Left colon (tissue), 2 donors: Measurements from ENCODE around the gene FARP1. TPM values are rescaled to one million over a fixed set of nuclear protein-coding genes. Genes with fewer than 3 reads are reported as not detected.
A peak's percentile ranks its signal among the peaks of the same experiment; 100 is the strongest.

Experiments
- ATAC-seq: fragments of 200-7000 bp; cut with Tn5 transposase; one replicate; pipeline ENCODE4 v1.9.1; 2020; ENCODE audit warnings: mild to moderate bottlenecking, moderate library complexity
- DNase-seq, 2 donors: peaks; one replicate each; pipeline ENCODE4 v3.0.0-alpha.2; 2020
- intact Hi-C, 2 donors: fragments of 100-400 bp; cut with DNase I in 1 of 2; cut with micrococcal nuclease in 1 of 2; formaldehyde crosslinking; loops; one replicate each; pipeline versions ENCODE4 v1.11.2 to v1.14.0; 2022; cut with DNase I, micrococcal nuclease
- long read RNA-seq: library from polyadenylated mRNA; unstranded; transcript quantifications from one replicate; pipeline ENCODE4 v2.0.0, GENCODE V29; 2021
- total RNA-seq, 2 donors: library from RNA; stranded (reverse); fragmentation: NEBNext Ultra II Directional; extraction: Animal tissue kit (Norgen Biotek cat#: 25700); gene quantifications; one replicate each; pipeline ENCODE4 v1.2.1, GENCODE V29; 2021
- donor health status: DM: no; HTN: no; CAD: no.
- donor health status: DM: yes; HTN: yes; CAD: no.

The FARP1 gene
- total RNA-seq = 10 to 100 TPM; 38.8 to 50.3 TPM
- long read RNA-seq, full-length matches to known transcripts = 2 of 24 reads
- long read RNA-seq, partial matches to known transcripts = 9 of 24 reads
- long read RNA-seq, other reads (novel, unspliced or antisense) = 13 of 24 reads

DNA sequence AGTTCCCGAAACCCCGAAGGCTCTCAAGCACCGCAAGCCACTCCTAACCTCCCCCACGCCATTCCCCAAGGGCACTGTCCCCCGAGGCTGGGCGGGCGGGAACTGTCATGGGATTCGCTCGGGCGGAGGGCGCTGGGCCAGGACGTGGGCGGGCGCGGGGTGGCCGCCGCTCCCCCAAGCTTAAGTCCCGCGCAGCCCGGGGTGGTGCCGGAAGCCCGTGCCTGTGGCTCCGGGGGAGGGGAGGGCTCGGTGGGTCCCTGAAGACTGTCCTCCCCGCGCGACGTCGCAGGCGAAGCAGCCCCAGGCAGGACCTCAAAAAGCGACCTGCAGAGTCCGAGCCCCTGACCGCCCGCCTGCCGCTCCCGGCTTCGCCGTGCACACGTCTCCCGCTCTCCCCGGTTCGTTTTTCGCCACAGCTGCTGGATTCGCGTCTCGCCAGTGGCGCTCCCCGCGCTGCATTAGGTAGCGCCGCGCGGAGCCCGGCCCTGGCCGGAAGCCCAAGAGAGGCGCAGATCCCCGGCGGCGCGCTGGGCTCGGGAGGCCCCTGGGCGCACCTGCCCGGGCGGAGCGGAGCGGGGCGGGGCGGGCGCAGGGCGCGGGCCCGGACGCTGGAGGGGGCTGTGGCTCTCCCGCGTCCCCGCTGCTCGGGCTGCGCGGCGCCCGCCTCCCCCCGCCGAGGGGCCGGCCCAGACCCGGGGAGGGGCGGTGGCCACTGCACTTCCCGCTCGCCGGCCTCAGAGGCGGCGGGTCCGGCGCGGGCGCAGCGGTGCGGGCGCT, at the start of gene FARP1:
FARP1 (plus strand) TSS at position 715 of the 777 bp plus-strand sequence. CDS start 70,149 bp downstream, outside the sequence.
- peak; percentile 63 to 80 for DNase-seq
- peak; percentile 93 for ATAC-seq
- intact Hi-C loops = no loop called here

GRCh38 chr13:98094678-98095266, 48.1 kb upstream of the FARP1 start:
- intact Hi-C loops = no loop called here
- DNase-seq = no peak
- no peak for ATAC-seq

GRCh38 chr13:98096059-98096458, 46.8 kb upstream of the FARP1 start:
- ATAC-seq = no peak
- intact Hi-C loops = no loop called here

GRCh38 chr13:98097749-98098148, 45.1 kb upstream of the FARP1 start:
- DNase-seq (no peak), ATAC-seq (no peak)
- intact Hi-C loops = no loop called here

More at GRCh38 chr13:98096059-98096458, 46.8 kb upstream of the FARP1 start:
- no peak for DNase-seq

DNA sequence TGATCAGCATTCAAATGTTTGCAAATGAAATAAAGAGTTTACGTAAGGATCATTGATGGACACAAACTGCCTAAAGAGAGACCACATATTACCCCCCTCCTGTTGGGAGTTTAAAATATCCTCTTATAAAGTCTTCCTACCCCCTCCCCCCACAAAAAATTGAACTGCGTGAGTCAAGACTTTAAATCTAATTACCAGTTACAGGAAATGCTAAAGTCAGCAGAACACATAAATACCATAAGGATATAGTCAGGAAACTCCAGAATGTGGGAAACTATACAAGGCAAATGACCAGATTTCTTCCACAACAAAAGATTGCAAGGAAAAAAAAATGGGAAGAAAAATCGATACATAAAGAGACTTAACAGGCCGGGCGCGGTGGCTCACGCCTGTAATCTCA, 44.4 kb upstream of the FARP1 start:
- DNase-seq = no peak
- intact Hi-C loops = no loop called here
- ATAC-seq = no peak

GRCh38 chr13:98099627-98100026, 43.3 kb upstream of the FARP1 start:
- ATAC-seq (no peak), DNase-seq (no peak)

DNA sequence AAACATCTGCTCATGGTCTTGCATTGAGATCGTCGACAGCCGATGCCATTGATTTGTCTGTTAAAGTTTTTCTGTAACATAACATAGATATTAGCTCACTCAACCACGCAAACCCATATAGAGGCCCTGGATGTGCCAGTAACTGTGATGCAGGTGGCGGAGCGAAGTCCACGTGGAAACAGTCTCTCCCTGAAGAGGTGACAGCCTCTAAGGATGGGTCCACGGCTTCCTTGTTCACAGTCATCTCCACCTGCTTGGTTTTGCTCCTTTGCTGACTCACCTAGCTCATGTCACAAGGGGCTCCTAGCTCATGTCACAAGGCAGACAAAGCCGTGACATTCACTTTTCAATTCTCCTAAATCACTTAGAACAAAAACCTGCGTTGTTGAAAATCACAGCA, 42.4 kb upstream of the FARP1 start:
- no peak for DNase-seq
- intact Hi-C loops = no loop called here
- ATAC-seq = no peak

More at GRCh38 chr13:98099627-98100026, 43.3 kb upstream of the FARP1 start:
- intact Hi-C loops = no loop called here

DNA sequence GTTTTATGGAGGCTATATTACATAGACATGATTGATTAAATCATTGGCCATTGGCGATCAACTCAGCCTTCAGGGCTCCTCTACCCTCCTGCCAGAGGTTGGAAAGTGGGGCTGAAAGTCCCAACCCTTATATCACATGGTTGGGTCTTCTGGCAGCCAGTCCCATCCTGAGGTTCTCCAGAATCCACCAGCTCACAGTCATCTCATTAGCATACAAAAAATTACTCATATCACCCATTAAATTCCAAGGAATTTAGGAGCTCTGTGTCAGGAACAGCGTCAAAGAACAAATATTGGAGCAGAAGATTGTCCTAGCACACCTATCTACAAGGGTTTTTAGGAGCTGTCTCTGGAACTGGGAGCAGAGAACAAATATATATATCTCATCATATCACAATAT, 39.4 kb upstream of the FARP1 start:
- no peak for DNase-seq
- ATAC-seq = no peak
- intact Hi-C loops = no loop called here

- ATAC-seq (no peak), DNase-seq (no peak)
- intact Hi-C loops = no loop called here
These were observed 38.7 kb upstream of the FARP1 start for GRCh38 chr13:98103942-98104880.

GRCh38 chr13:98105929-98106336, 37.0 kb upstream of the FARP1 start:
- intact Hi-C loops = no loop called here
- DNase-seq = no peak
- peak; percentile 20 for ATAC-seq

DNA sequence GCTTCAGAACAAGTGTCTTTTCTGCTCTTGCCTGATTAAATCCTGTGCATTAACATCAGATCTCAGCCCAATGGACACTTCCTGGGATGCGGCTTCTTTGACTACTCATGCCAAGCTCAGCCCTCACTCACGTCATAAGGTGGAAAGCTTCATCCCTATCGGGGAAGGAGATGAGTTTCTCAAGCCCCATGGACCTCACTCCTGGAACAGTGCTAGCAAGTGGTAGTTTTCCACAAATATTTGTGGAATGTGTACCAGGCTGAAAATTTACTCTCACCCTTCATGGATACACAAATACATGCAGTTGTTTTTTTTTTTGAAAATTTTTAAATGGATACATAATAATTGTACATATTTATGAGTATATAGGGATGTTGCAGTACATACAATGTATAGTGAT, 34.6 kb upstream of the FARP1 start:
- DNase-seq (no peak), ATAC-seq (no peak)
- intact Hi-C loops = no loop called here

DNA sequence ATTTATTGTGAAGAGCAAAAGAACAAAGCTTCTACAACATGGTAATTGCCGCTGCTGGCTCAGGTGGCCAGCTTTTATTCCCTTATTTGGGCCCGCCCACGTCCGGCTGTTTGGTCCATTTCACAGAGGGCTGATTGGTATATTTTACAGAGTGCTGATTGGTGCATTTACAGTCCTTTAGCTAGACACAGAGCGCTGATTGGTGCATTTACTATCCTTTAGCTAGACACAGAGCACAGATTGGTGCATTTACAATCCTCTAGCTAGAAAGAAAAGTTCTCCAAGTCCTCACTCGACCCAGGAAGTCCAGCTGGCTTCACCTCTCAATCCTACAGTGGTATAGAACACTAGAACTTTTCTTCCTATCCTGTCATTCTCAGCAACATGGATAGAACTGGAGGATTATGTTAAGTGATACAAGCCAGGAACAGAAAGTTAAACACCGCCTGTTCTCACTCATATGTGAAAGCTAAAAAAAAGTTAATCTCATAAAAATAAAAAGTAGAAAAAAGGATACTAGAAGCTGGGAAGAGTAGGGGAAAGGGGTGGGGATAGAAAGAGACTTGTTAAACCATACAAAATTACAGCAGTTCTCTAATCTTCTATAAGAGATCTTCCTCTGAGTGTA, 33.6 kb upstream of the FARP1 start:
- intact Hi-C loops = no loop called here
- ATAC-seq (no peak), DNase-seq (no peak)

DNA sequence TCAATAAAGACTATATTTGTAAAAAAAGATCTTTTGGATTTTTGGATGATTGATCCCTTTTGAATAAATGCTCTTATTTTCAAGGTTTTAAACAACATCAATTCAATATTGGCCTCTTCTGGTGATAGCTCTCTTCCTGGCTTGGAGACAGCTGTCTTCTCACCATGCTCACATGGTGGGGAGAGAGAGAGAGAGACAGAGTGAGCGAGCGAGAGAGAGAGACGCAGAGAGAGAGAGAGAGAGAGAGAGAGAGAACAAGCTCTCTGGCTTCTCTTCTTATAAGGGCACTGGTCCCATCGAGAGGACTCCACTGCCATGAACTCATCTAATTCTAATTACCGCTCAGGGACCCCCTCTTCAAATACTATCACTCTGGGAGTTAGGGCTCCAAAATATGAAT, 32.1 kb upstream of the FARP1 start:
- intact Hi-C loops = no loop called here
- ATAC-seq (no peak), DNase-seq (no peak)

GRCh38 chr13:98111168-98112098, 31.5 kb upstream of the FARP1 start:
- ATAC-seq = no peak

GRCh38 chr13:98112456-98112855, 30.4 kb upstream of the FARP1 start:
- DNase-seq (no peak), ATAC-seq (no peak)
- intact Hi-C loops = no loop called here

More at GRCh38 chr13:98111168-98112098, 31.5 kb upstream of the FARP1 start:
- intact Hi-C loops = no loop called here
- no peak for DNase-seq

- ATAC-seq (no peak), DNase-seq (no peak)
- intact Hi-C loops = no loop called here
These were observed 24.0 kb upstream of the FARP1 start for GRCh38 chr13:98118865-98119264.

DNA sequence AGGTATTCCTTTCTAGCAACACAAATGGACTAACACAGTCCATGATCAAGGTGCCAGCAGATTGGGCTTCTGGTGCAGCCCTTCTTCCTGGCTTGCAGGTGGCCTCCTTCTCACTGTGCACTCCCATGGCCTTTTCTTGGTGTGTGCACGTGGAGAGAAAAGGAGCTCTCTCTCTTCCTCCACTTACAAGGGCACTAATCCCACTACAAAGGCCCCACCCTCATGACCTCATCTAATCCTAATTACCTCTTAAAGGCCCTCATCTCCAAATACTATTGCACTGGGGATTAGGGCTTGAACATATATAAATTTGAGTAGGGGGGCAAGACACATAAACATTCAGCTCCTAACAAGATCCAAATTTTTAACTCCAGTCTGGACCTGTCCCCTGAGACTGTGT, 19.7 kb upstream of the FARP1 start:
- no peak for DNase-seq
- no peak for ATAC-seq
- intact Hi-C loops = no loop called here
